Measurements from ENCODE around the gene CA11.
"Not testable (repeated sequence)": the region's sequence is repeated elsewhere in the genome, so short reads cannot be mapped to it uniquely, and the experiment has no call there.

CA11 gene

DNA sequence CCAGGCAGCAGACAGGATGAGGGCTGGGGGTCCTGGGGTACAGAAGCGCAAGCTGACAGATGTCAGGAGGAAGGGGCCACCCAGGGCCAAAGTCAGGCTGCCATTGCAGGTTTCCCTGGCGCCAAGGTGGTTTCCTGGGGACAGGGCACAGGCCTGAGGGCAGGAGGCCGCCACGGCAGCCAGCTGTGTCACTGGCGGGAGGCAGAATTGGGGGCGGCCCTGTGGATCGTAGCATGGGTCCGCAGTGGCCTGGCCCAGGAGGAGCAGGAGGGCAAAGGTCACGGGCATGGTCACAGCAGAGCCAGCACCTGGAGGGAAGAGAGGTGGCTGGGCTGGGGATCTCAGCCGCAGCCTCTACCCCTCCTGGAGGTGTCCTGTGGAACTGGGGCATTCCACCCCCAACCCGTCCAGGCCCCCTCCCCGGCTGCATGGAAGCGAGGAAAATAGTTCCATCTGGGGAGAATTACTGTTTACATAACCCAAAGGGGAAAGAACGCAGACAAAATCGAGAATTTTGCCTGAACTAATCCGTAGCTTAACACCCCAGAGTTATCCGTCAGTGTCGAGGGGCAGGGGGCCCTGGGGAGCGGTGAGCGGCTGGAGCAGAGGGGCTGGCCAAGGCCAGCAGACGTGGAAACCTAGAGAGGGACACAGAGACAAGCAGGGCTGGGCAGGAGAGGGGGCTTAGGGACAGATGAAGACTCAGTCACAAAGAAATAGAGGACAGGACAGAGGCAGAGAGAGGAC is 24.9 kb upstream of the CA11 start:
- DNase-seq = no peak

DNA sequence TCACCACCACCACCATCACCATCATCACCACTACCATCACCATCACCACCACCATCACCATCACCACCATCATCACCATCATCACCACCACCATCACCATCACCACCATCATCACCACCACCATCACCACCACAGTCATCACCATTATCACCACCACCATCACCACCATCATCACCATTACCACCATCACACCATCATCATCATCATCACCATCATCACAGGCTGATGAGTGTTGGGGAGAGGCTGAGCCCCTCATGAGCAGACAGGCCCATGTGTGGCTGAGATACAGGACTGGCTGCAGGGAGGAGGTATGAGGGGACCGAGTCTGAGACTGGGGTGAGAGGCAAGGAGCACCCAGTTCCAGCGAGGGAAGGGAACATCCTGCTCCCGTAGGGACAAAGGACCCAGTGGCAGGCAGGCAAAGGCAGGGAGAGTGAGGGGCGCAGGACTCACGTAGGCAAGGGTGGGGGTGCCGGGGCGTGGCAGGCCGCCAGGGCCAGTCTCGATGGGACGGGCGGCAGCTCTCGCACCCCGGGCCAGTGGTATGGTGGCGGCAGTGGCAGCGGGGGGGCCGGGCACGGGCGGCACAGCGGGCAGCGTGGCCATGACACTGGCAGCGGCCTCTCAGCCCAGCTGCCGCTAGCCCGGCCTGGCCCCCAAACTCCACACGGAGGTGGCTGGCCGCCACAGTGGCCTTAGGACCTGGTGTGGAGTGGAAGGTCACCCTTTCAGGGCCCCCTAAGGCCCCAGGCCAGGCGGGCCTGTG is 24.1 kb upstream of the CA11 start:
- DNase-seq = no peak

DNA sequence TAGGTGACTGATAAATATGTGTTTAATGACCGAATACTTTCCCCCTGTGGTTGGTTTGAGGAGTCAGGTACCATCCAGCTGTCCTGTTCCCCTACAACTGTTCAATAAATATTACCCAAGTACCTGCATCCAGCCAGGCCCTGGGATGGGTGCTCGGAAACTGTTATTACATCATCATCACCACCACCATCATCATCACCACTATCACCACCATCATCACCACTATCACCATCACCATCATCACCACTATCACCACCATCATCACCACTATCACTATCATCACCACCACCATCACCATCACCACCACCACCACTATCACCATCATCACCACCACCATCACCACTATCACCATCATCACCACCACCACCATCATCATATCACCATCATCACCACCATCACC is 22.8 kb upstream of the CA11 start:
- no peak for DNase-seq

DNA sequence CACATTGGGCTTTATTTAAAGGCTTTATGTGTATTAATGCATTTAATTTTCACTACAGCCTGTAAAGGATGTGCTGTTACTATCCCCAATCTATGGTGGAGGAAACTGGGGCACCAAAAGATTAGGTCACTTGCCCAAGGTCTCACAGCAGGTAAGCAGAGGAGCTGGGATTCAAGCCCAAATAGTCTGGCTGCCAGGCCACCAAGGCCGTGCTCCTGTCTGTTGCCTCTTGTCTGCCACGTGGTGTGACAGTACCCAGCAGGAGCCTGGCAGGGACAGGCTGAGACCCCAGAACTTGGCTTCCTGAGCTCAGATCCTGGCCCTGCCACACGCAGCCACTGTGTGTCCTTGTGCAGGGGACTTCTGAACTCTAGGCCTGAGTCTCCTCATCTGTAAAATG is 22.3 kb upstream of the CA11 start:
- DNase-seq = no peak

DNA sequence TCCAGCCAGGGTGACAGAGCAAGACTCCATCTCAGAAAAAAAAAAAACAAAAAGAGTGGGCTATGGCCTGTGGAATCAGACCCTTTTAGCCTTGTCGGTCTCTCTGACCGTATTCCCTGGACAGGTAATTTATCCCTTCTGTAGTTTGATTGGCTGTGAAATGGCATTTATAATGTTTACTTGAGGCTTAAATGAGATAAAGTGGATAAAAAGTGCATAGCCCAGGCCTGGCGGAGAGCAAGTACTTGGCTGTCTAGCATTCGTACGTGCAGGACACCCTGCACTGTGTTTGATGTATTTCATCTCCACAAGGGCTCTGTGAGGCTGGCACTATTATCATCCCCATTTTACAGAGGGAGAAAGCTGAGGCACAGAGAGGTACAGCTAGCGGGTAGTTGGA is 19.8 kb upstream of the CA11 start:
- no peak for DNase-seq

DNA sequence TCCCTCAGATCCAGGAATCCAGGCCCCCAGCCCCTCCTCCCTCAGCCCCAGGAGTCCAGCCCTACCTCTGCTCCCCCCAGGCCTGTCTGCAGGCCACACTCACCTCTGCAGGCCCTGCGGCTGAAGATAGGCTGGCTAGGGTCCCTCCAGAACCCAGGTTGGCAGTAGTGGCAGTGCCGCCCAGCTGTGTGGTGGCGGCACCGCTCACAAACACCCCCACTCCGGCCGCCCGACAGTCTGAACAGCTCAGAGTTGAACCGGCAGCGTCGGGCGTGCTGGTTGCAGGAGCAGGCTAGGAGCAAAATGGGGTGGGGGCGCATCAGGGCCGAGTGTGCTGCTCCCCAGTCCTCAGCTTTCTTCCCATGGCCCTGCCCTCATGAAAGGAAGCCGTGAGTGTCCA is 18.5 kb upstream of the CA11 start:
- DNase-seq = no peak

DNA sequence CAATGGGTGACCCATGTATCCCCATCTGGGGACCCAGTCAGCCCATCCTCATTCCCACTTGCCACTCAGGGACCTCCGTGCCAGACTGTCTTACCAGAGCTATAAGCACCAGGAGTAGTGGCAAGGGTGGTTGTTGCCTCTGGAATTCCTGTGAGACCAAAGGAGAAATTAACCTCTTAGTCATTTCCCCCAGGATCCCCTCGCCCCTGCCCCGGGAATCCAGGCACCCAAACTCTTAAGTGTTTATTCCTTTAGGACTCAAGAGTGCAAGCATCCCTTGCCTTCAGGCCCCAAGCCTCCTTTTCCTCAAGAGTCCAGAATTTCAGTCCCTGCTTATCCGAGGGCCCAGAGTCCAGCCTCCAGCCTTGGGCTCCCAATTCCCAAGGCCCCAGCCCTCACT is 17.7 kb upstream of the CA11 start:
- DNase-seq = no peak

DNA sequence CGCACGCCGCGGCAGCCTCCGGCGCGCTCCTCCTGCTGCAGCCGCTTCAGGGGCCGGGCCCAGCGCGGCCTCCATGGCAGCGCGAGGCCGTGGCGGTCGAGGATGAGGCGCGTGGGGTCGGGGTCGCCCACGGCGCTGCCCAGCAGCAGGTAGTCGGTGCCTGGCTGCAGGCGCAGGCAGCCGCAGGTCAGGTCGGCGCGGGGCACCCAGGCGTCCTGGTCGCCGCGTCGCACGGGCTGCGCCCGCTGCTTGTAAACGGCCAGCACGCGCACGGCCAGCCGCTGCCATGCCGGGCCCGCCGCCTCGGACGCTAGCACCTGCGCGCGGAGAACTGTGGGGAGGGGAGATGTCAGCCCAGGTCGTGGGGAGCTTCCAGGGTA is 15.7 kb upstream of the CA11 start:
- no peak for DNase-seq

DNA sequence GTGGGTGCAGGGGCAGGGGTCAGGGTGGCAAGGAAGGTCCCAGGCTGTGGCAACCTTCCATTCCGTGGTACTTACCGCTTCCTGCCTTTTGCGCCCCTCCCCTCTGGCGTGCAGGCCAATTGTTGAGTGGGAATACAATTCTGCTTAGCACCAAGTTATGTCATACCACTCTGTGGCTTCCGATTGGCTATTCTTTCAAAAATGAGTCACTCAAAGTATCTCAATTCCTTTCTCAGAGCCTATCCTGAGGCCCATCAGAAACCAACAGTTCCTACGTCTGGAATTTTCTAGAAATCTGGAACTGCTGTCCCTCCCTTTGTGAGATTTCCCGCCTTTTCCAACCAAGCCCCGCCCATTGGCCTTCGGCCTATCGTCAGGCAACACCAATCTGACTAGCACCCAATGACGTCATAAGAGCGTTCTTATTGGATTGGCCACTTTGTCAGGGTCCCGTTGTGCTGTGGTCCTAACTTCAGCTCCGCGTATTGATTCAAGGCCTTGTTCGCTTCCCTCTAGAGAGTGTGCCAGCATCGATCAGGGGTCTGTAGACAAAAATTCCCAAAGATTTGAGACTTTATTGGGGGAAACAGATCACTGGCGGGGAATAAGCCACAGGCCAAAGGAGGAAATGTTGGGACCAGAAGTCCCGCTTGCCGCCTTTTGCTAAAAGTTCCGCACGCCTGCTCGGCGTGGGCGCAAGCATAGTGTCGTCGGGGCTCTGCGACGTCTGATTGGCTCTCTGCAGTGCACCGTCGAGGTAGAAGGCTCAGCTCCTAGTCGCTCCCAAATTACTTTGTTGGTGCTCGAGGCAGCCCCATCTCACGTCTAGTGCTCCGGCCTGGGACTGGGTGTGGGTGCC is 15.1 kb upstream of the CA11 start:
- DNase-seq = peak; percentile 64

DNA sequence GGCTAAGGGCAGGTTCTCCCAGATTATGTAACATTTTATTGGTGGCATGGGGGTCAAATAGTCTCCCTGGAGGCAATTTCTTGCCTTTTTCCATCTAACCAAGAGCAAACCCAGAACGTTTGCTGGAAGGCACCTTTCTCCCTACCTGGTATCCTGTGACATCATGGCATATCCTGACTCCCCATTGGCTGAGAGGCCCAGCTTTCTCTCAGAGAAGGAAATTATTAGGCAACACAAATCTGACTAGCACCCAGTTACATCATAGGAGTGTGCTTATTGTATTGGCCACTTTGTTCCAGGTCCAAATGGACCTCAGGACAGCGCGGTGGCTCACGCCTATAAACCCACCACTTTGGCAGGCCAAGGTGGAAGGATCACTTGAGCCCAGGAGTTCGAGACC is 13.8 kb upstream of the CA11 start:
- DNase-seq = no peak

DNA sequence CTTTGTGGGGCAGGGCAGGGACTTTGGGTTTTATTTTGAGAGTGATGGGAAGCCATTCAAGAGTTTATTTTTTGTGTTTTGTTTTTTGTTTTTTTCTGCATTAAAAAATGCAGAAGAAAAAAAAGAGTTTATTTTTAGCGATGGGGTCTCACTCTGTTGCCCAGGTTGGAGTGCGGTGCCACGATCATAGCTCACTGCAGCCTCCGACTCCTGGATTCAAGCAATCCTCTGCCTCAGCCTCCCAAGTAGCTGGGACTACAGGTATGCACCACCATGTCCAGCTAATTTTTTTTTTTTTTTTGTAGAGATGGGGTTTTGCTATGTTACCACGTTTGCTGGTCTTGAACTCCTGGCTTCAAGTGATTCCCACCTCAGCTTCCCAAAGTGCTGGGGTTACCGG is 12.5 kb upstream of the CA11 start:
- DNase-seq = no peak

DNA sequence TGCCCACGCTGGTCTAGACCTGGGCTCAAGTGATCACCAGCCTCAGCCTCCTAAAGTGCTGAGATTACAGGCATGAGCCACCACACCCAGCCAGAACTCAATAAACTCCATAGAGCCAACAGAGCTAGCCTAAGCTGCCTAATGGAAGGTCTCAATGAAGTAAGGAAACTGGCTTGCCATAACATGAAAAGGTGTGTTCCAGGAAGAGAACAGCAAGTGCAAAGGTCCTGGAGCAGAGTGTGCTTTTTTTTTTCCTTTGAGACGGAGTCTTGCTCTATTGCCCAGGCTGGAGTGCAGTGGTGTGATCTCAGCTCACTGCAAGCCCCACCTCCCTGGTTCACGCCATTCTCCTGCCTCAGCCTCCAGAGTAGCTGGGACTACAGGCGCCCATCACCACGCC is 11.8 kb upstream of the CA11 start:
- not testable (repeated sequence) for DNase-seq

DNA sequence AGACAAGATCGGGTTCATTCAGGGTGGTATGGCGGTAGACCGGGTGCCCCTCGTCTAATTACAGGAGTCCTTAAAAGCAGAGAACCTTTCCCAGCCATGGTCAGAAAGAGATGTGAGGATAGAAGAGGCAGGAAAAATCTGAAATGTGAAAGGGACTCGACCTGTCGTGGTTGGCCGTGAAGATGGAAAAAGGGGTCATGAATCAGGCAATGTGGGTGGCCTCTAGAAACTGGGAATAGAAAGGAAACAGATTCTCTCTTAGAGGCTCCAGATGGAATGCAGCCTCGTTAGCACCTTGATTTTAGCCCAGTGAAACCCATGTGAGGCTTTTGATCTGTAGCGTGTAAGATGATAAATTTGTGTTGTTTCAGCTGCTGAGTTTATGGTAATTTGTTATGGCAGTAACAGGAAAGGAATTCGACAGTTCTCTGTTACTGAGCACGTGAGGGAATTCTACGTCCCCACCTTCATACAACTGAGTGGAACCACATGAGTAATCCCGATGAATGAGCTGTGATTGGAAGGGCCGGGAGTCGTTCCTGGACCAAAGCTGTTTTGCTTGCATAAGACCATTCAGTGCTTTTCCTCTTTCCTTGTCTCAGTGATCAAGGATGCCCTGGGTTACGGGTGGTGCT is 11.0 kb upstream of the CA11 start:
- peak; percentile 48 for DNase-seq

DNA sequence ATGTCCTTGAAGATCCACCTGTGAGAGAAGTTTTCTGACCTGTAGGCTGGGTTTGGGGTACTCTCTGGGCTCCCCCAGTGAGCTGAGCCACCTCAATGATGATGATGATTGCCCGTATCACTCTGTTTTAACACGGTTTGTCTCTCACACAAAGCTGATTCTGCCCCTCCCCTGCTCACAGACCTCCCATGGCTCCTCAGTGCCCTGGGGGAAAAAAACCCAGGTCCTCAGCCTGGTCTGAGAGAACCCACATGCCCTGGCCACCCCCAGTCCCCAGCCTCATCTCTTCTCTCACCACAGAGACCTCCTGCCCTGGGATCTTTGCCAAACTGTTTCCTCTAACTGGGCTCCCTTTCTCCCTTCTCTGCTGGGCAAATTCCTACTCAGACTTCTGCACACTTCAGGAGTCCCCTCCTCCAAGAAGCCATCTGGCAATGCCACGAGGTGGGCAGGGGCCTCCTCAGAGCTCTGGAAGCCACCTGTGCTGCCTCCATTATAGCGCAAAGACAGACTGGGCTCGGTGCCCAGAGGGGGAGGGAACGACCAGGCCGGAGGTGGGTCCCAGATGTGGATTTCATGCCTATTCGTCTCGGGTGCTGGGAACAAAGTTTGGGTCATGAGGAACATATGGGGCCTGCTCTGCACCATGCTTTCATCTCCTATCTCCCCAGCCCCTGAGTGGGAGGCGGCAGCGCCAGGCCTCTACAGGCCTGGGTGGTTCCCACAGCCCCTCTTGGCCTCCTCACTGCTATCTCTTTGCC is 8.5 kb upstream of the CA11 start:
- DNase-seq = peak; percentile 27

DNA sequence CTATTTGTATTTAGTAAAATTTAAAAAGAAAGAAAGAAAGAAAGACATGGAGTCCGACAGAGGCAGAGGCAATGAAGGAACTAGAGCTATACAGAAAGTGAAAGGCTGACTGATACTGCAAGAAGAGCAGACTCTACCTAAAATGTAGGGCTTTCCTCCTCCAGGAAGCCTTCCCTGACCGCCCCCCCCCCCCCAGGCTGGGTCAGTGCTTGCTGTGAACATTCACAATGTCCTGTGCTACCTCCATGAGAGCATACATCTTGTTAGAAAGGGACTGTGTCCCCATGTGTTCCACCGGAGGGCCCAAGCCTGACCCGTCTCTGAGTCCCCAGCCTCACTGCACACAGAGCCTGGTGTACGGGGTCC is 5.7 kb upstream of the CA11 start:
- DNase-seq = no peak

DNA sequence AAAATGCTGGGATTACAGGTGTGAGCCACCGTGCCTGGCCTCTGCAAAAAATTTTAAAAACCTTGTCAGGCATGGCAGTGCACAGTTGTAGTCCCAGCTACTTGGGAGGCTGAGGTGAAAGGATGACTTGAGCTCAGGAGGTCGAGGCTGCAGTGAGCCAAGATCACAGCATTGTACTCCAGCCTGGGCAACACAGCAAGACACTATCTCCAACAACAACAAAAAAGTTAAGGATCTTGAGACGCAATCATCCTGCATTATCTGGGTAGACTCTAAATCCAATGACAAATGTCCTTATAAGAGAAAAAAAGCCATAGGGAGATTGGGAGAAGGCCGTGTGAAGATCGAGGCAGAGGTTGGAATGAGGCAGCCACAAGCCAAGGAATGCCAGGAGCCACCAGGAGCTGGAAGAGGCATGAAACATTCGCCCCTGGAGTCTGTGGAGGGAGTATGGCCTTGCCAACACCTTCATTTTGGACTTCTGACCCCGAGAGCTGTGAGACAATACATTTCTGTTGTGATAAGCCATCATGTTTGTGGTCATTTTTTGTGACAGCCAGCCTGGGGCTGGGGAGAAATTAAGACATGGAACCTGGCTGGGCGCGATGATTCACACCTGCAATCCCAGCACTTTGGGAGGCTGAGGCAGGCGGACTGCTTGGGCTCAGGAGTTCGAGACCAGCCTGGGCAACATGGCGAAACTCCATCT is 5.1 kb upstream of the CA11 start:
- no peak for DNase-seq

DNA sequence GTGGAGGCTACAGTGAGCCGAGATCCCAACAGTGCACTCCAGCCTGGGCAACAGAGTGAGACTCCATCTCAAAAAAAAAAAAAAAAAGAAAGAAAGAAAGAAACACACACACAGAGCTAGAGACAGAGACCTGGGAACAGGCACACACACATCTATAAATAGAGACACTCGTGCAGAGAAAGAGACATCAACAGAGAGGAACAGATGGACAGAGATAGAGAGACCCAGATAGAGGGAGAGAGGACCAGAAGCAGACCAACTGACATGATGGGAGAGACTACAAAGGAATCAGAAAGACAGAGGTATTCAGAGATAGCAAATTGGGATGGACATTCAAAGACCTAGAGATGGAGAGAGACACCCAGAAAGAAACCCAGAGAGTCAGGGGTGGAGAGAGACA is 2.1 kb upstream of the CA11 start:
- DNase-seq = no peak

DNA sequence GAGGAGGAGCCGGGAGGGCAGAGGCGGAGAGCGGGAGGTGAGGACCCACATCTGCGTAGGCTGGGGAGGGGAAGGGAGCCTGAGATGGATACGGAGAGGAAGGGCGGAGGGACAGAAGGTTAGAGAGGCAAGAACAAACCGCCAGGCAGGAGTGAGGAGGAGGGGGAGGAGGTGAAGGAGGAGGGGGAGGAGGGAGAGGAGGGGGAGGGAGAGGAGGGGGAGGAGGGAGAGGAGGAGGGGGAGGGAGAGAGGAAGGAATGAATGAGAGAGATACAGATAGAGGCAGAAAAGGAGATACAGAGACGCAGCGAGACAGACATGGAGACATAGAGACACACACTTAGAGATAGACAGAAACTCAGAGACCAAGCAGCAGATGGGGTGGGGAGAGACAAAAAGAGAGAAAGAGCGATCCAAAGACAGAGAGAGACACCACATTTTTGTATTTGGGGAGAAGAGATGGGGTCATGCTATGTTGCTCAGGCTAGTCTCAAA is 782 bp upstream of the CA11 start:
- peak; percentile 29 for DNase-seq

DNA sequence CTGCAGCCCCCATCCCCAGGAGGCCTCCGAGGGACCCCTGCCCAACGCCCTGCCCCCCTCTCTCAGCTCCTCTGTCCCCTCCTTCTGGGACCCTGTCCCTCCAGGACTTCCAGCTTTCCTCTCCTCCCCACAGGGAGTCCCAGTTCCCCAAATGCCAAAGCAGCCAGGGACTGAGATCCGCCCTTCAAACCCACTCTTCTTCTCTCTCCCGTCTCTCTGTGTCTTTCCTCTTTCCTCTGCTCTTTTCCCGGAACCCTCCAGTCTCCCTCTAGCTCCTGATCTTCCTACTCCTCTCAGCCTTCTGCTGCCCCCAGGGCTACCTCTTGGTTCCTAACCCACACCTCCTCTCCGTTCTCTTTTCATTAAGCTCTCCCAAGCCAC is 377 bp downstream of the CA11 start:
- DNase-seq = peak; percentile 80

DNA sequence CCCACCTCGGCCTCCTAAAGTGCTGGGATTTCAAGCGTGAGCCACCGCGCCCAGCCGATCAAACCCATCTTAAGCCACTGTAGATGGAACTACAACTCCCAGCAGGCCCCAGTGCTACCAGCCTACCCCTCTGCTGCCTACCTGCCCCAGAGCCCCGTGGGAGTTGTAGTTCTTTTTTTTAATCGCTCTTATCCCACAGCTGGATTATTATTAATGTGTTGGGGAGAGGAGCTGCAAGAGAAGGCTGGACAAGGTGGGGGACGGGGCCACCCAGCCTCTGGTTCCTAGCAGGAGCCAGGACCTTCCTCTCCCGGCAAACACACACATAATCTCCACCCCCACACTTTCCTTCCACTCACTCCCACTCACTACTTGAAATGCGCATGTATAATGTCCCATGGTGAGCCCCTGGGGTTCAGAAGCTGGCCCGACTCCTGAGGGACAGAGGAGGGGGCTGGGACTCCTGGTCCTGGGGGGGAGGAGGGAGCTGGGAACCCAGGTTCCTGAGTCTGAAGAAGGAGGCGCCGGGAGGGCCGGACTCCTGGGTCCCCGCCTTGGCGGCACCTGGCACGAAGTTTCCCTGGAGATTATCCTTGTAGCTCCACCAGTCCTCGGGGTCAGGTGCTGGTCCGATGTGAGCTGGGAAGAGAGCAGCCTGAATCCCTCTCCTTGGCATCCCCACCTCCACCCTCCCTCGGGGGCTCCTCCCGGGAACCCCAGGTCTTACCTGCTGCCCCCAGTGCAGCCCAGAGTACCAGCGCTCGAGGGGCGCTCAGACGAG is 958 bp downstream of the CA11 start:
- peak; percentile 76 for DNase-seq

Data from right kidney (tissue), 1 donor.